HCT116 (cell line): ENCODE data around the gene CYP1A2. TPM values are rescaled to one million over a fixed set of nuclear protein-coding genes. Genes with fewer than 3 reads are reported as not detected.

ENCODE experiments used
- ATAC-seq: fragments of 200-7000 bp; cut with Tn5 transposase; 2 replicates; pipeline ENCODE4 v1.9.1; 2020; ENCODE audit warnings: mild to moderate bottlenecking, moderate library complexity
- BruUV-seq: library from RNA; stranded (reverse); fragments of 400-500 nt; replicated peaks from 2 replicates; lab custom pipeline; 2021; lab: Mats Ljungman, UMichigan
- CTCF ChIA-PET: fragments of 300-600 bp; sonication (Branson Sonifier 250); formaldehyde crosslinking; loops from one replicate; lab custom pipeline; 2021; ENCODE audit warnings: antibody characterized with exemption; lab: Charles Lee
- POLR2A ChIA-PET: fragments of 300-600, 350-600 bp; sonication (Branson Sonifier 250); formaldehyde crosslinking; loops from one replicate; lab custom pipeline; 2021; ENCODE audit warnings: antibody characterized with exemption; lab: Charles Lee
- RAD21 ChIA-PET, 2 experiments: fragments of 300-600 bp; sonication (Branson Sonifier 250); formaldehyde crosslinking; loops; one replicate each; lab custom pipeline; 2023; ENCODE audit warnings: low total read pairs in 2 of 2; ENCODE audit not compliant: uncharacterized antibody in 2 of 2, unreplicated experiment in 2 of 2, low non-redundant PET in 1 of 2; lab: Charles Lee
- DNase-seq: peaks from one replicate; pipeline ENCODE4 v3.0.0-alpha.2; 2010; ENCODE audit warnings: low read depth, low spot score
- H2AFZ ChIP-seq: fragments of 200-600 bp; shearing (Covaris generic), sonication (generic); 2 replicates; pipeline ENCODE4 v1.6.1; 2017; ENCODE audit warnings: low read depth, mixed run types, mixed read lengths, antibody characterized with exemption, low read length; ENCODE audit not compliant: poor library complexity, severe bottlenecking
- H3K27ac ChIP-seq: 2 replicates; pipeline ENCODE4 v1.5.1; 2012; ENCODE audit warnings: low read depth, low read length
- H3K27me3 ChIP-seq: fragments of 200-600 bp; sonication (generic); 2 replicates; pipeline ENCODE4 v1.6.1; 2016; ENCODE audit warnings: mixed run types, low read length, mixed read lengths; ENCODE audit not compliant: insufficient read depth
- H3K36me3 ChIP-seq, 2 experiments: fragments of 200-500 bp in 1 of 2; fragments of 200-600 bp in 1 of 2; sonication (Bioruptor generic) in 1 of 2; sonication (generic) in 1 of 2; 2 replicates each; pipeline versions ENCODE4 v1.5.1 to v1.6.1; 2014 to 2016; ENCODE audit warnings: low read length in 2 of 2, inconsistent platforms in 1 of 2, mixed read lengths in 1 of 2, mixed run types in 1 of 2; ENCODE audit not compliant: insufficient read depth in 2 of 2, control insufficient read depth in 1 of 2
- H3K4me1 ChIP-seq, 2 experiments: fragments of 200-600 bp in 1 of 2; sonication (generic) in 1 of 2; 2 replicates each; pipeline versions ENCODE4 v1.5.1 to v1.6.1; 2012 to 2017; ENCODE audit warnings: low read length in 2 of 2, inconsistent platforms in 1 of 2, mild to moderate bottlenecking in 1 of 2, mixed read lengths in 1 of 2, mixed run types in 1 of 2, moderate library complexity in 1 of 2; ENCODE audit not compliant: insufficient read depth in 2 of 2, control insufficient read depth in 1 of 2
- H3K4me2 ChIP-seq: fragments of 200-600 bp; sonication (generic); 2 replicates; pipeline ENCODE4 v1.6.1; 2017; ENCODE audit warnings: mixed run types, low read length, mixed read lengths
- H3K4me3 ChIP-seq, 2 experiments: fragments of 200-600 bp in 1 of 2; sonication (generic) in 1 of 2; replicated peaks in 1 of 2; 2 replicates each; pipeline ENCODE4 v1.5.1; 2011 to 2016; ENCODE audit warnings: low read length in 2 of 2, control low read depth in 1 of 2, low read depth in 1 of 2, mild to moderate bottlenecking in 1 of 2, mixed read lengths in 1 of 2, mixed run types in 1 of 2
- H3K79me2 ChIP-seq: fragments of 200-600 bp; sonication (generic); 2 replicates; pipeline ENCODE4 v1.6.1; 2017; ENCODE audit warnings: mild to moderate bottlenecking, mixed run types, low read length, moderate library complexity, mixed read lengths; ENCODE audit not compliant: insufficient read depth
- H3K9ac ChIP-seq: fragments of 200-600 bp; sonication (generic); 2 replicates; pipeline ENCODE4 v1.6.1; 2016; ENCODE audit warnings: low read length, mixed read lengths
- H3K9me2 ChIP-seq: fragments of 200-600 bp; sonication (generic), shearing (Covaris generic); 2 replicates; pipeline ENCODE4 v1.6.1; 2017; ENCODE audit warnings: mixed run types, mild to moderate bottlenecking, moderate library complexity; ENCODE audit not compliant: insufficient read depth
- H3K9me3 ChIP-seq, 2 experiments: fragments of 200-500 bp in 1 of 2; fragments of 200-600 bp in 1 of 2; sonication (Bioruptor generic) in 1 of 2; sonication (generic) in 1 of 2; 2 replicates each; pipeline ENCODE4 v1.6.1; 2014 to 2017; ENCODE audit warnings: low read length in 2 of 2, mixed read lengths in 2 of 2, inconsistent platforms in 1 of 2, low read depth in 1 of 2, mild to moderate bottlenecking in 1 of 2, mixed run types in 1 of 2, moderate library complexity in 1 of 2; ENCODE audit not compliant: control insufficient read depth in 1 of 2, insufficient read depth in 1 of 2
- H4K20me1 ChIP-seq: fragments of 200-600 bp; sonication (generic), shearing (Covaris generic); 2 replicates; pipeline ENCODE4 v1.6.1; 2017; ENCODE audit warnings: mixed run types, mild to moderate bottlenecking, moderate library complexity; ENCODE audit not compliant: insufficient read depth
- ATF3 ChIP-seq: IDR thresholded peaks from 2 replicates; pipeline ENCODE4 v1.6.1; 2012
- CBX3 ChIP-seq: IDR thresholded peaks from 2 replicates; pipeline ENCODE4 v1.6.1; 2012; ENCODE audit warnings: low read depth
- CEBPB ChIP-seq: IDR thresholded peaks from 2 replicates; pipeline ENCODE4 v1.6.1; 2012; ENCODE audit warnings: low read depth
- CTCF ChIP-seq, 3 experiments: fragments of 200-600 bp in 1 of 3; sonication (generic) in 1 of 3; IDR thresholded peaks in 2 of 3; conservative IDR thresholded peaks in 1 of 3; 2 replicates each; pipeline ENCODE4 v1.5.1; 2012 to 2017; ENCODE audit warnings: low read depth in 2 of 3, low read length in 2 of 3, antibody characterized with exemption in 1 of 3, borderline replicate concordance in 1 of 3, control low read depth in 1 of 3, mild to moderate bottlenecking in 1 of 3, mixed read lengths in 1 of 3, mixed run types in 1 of 3, moderate library complexity in 1 of 3; ENCODE audit not compliant: insufficient read depth in 1 of 3
- EGR1 ChIP-seq: IDR thresholded peaks from 2 replicates; pipeline ENCODE4 v1.6.1; 2012; ENCODE audit warnings: low read depth
- ELF1 ChIP-seq: IDR thresholded peaks from 2 replicates; pipeline ENCODE4 v1.6.1; 2012; ENCODE audit warnings: low read depth, borderline replicate concordance
- EZH2 ChIP-seq: fragments of 200-600 bp; sonication (generic); IDR thresholded peaks from 2 replicates; pipeline ENCODE4 v1.6.1; 2017; ENCODE audit warnings: antibody characterized with exemption, mixed run types
- EZH2phosphoT487 ChIP-seq: fragments of 200-600 bp; IDR thresholded peaks from 2 replicates; pipeline ENCODE4 v1.6.1; 2018; ENCODE audit warnings: antibody characterized with exemption, borderline replicate concordance
- FOSL1 ChIP-seq: IDR thresholded peaks from 2 replicates; pipeline ENCODE4 v1.6.1; 2012; ENCODE audit warnings: low read depth
- MAX ChIP-seq: IDR thresholded peaks from 2 replicates; pipeline ENCODE4 v1.6.1; 2012
- POLR2A ChIP-seq: IDR thresholded peaks from 2 replicates; pipeline ENCODE4 v1.7.0; 2011; ENCODE audit warnings: borderline replicate concordance; ENCODE audit not compliant: insufficient read depth, insufficient read length; ENCODE audit errors: extremely low read depth
- POLR2AphosphoS5 ChIP-seq: IDR thresholded peaks from 2 replicates; pipeline ENCODE4 v1.6.1; 2011; ENCODE audit warnings: mild to moderate bottlenecking, low read depth, low read length, moderate library complexity
- RAD21 ChIP-seq: IDR thresholded peaks from 2 replicates; pipeline ENCODE4 v1.6.1; 2012; ENCODE audit warnings: low read depth, mild to moderate bottlenecking
- SIN3A ChIP-seq: IDR thresholded peaks from 2 replicates; pipeline ENCODE4 v1.6.1; 2012; ENCODE audit warnings: low read depth
- SRF ChIP-seq: IDR thresholded peaks from 2 replicates; pipeline ENCODE4 v1.6.1; 2012; ENCODE audit warnings: low read depth
- TCF7L2 ChIP-seq: IDR thresholded peaks from 2 replicates; pipeline ENCODE4 v1.7.0; 2011; ENCODE audit warnings: borderline replicate concordance, inconsistent platforms; ENCODE audit not compliant: insufficient read depth, insufficient read length; ENCODE audit errors: extremely low read depth
- YY1 ChIP-seq: IDR thresholded peaks from 2 replicates; pipeline ENCODE4 v1.6.1; 2011; ENCODE audit warnings: low read length, low read depth, moderate library complexity, mild to moderate bottlenecking; ENCODE audit not compliant: insufficient replicate concordance; ENCODE audit errors: extremely low read depth
- ZBTB33 ChIP-seq: IDR thresholded peaks from 2 replicates; pipeline ENCODE4 v1.6.1; 2011; ENCODE audit warnings: mild to moderate bottlenecking, low read length, moderate library complexity; ENCODE audit not compliant: insufficient replicate concordance; ENCODE audit errors: extremely low read depth
- ZFX ChIP-seq: fragments of 450-650 bp; IDR thresholded peaks from 2 replicates; pipeline ENCODE4 v1.6.1; 2017
- intact Hi-C: fragments of 100-400 bp; cut with micrococcal nuclease; formaldehyde crosslinking; loops from 2 replicates; pipeline ENCODE4 v1.10.0; 2022
- total RNA-seq: library from RNA; stranded (reverse); gene quantifications from one replicate; pipeline ENCODE4 v1.2.1, GENCODE V29; 2021; ENCODE audit not compliant: unreplicated experiment

The CYP1A2 gene
- total RNA-seq, 1 experiment from 2014 or later: not detected

- DNase-seq: peak; percentile 77
- H3K79me2 ChIP-seq: no peaks in the 10 kb centered on the region
- H3K4me2 ChIP-seq: peak overlapping the region; percentile 100
- no peaks in the 10 kb centered on the region for H3K27me3 ChIP-seq
- no peaks in the 10 kb centered on the region for H3K9me2 ChIP-seq
- intact Hi-C loops: no loop called here
- H3K4me3 ChIP-seq: no peak overlapping the region
- H4K20me1 ChIP-seq: no peaks in the 10 kb centered on the region
- H2AFZ ChIP-seq: peak overlapping the region; percentile 48
- peak overlapping the region; percentile 21 for H3K9ac ChIP-seq
- no peaks in the 10 kb centered on the region for H3K36me3 ChIP-seq
- POLR2A ChIA-PET: interaction anchor here (2.5 kb wide), 1 partner anchor 36 kb away, joined by 10 read pairs; no protein-coding TSS in a partner anchor
- peaks cover 22 to 39% of the 10 kb centered on the region in 2 experiments for H3K4me1 ChIP-seq
- H3K9me3 ChIP-seq: no peaks in the 10 kb centered on the region
- peak; percentile 55 for ATAC-seq
- BruUV-seq: no TSS peak
- CTCF ChIA-PET: interaction anchor here (0.6 kb wide), 1 partner anchor 103 kb away, joined by 4 read pairs; no protein-coding TSS in a partner anchor
- H3K27ac ChIP-seq: peak overlapping the region; percentile 3; the same call in 1 of the 2 replicates
- RAD21 ChIA-PET: interaction anchor here in 1 of 2 experiments (0.9 kb wide), 1 partner anchor 45 kb away, joined by 4 read pairs; no protein-coding TSS in a partner anchor
- no peak for TF ChIP-seq CEBPB
- no peak for TF ChIP-seq EZH2
- TF ChIP-seq CTCF (IDR thresholded peaks at IDR 0.05 in 2 of 3, conservative IDR thresholded peaks at IDR 0.05 in 1 of 3; ENCODE audit: borderline replicate concordance in 1 of 3, insufficient read depth in 1 of 3, low read depth in 2 of 3, low read length in 2 of 3): no peak
- TF ChIP-seq TCF7L2: no peak
- no peak; the same call in 1 of the 2 replicates for TF ChIP-seq ELF1
- TF ChIP-seq MAX: peak; percentile 14; the same call in 1 of the 2 replicates
- no peak; the same call in 1 of the 2 replicates for TF ChIP-seq ATF3
- no peak for TF ChIP-seq SIN3A
- no peak for TF ChIP-seq POLR2A
- TF ChIP-seq CBX3: no peak; the same call in 1 of the 2 replicates
- TF ChIP-seq POLR2AphosphoS5: no peak
- no peak for TF ChIP-seq SRF
- no peak for TF ChIP-seq ZFX
- TF ChIP-seq EGR1: no peak
- TF ChIP-seq YY1: peak; percentile 63
- TF ChIP-seq EZH2phosphoT487: no peak
- TF ChIP-seq RAD21: no peak
- no peak for TF ChIP-seq ZBTB33
- TF ChIP-seq FOSL1: no peak; the same call in 1 of the 2 replicates
Observed at GRCh38 chr15:74723754-74724334, 24.8 kb upstream of the CYP1A2 start.
